HepG2 (cell line): Measurements from ENCODE around the gene EXOC6B. TPM values are rescaled to one million over a fixed set of nuclear protein-coding genes. Genes with fewer than 3 reads are reported as not detected.
A peak's percentile ranks its signal among the peaks of the same experiment; 100 is the strongest.

Experiments used
- ARHGAP35 ChIP-seq: sonication (generic); formaldehyde crosslinking; IDR thresholded peaks from 2 replicates; pipeline ENCODE4 v1.9.0; 2022; ENCODE audit warnings: mild to moderate bottlenecking, inconsistent platforms, moderate library complexity, missing genetic modification reagents, borderline replicate concordance
- BRCA1 ChIP-seq: sonication (generic); formaldehyde crosslinking; IDR thresholded peaks from 2 replicates; pipeline ENCODE4 v1.4.0; 2020; ENCODE audit warnings: missing genetic modification reagents
- CBX2 ChIP-seq, 2 experiments: fragments of 200-600 bp in 1 of 2; sonication (generic); formaldehyde crosslinking in 1 of 2; IDR thresholded peaks; 2 replicates each; pipeline versions ENCODE4 v1.7.0 to v1.8.1; 2018 to 2022; ENCODE audit warnings: low read depth in 2 of 2, low read length in 1 of 2, mild to moderate bottlenecking in 1 of 2, missing genetic modification reagents in 1 of 2
- CHCHD3 ChIP-seq: sonication (generic); formaldehyde crosslinking; IDR thresholded peaks from 2 replicates; pipeline ENCODE4 v1.8.0; 2022; ENCODE audit warnings: mild to moderate bottlenecking, missing genetic modification reagents, moderate library complexity
- CTCF ChIP-seq: sonication (generic); formaldehyde crosslinking; IDR thresholded peaks from 2 replicates; pipeline ENCODE4 v1.5.0; 2020; ENCODE audit warnings: mild to moderate bottlenecking, missing genetic modification reagents, moderate library complexity
- ELF3 ChIP-seq: IDR thresholded peaks from 2 replicates; pipeline ENCODE4 v1.6.1; 2016; ENCODE audit warnings: missing genetic modification reagents, missing compliant biosample characterization
- EP300 ChIP-seq, 3 experiments: sonication (generic) in 1 of 3; formaldehyde crosslinking in 1 of 3; IDR thresholded peaks; 2 replicates each; pipeline versions ENCODE4 v1.5.1 to v1.6.1; 2011 to 2020; ENCODE audit warnings: low read depth in 2 of 3, low read length in 2 of 3, borderline replicate concordance in 1 of 3, improper control_type of control experiment in 1 of 3, mild to moderate bottlenecking in 1 of 3, missing genetic modification reagents in 1 of 3, moderate library complexity in 1 of 3
- ETV5 ChIP-seq: IDR thresholded peaks from 2 replicates; pipeline ENCODE4 v1.6.1; 2018; ENCODE audit warnings: missing biosample characterization, missing genetic modification reagents, inconsistent platforms, borderline replicate concordance
- FOXA1 ChIP-seq, 2 experiments: fragments of 450-650 bp in 1 of 2; sonication (generic) in 1 of 2; formaldehyde crosslinking in 1 of 2; IDR thresholded peaks; 2 replicates each; pipeline versions ENCODE4 v1.4.0 to v1.6.1; 2016 to 2020; ENCODE audit warnings: missing genetic modification reagents in 1 of 2
- KLF12 ChIP-seq: sonication (generic); formaldehyde crosslinking; IDR thresholded peaks from 2 replicates; pipeline ENCODE4 v1.4.0; 2020; ENCODE audit warnings: missing genetic modification reagents, borderline replicate concordance
- PHF21A ChIP-seq: sonication (generic); formaldehyde crosslinking; IDR thresholded peaks from 2 replicates; pipeline ENCODE4 v1.5.0; 2020; ENCODE audit warnings: mild to moderate bottlenecking, missing genetic modification reagents
- POLR2G ChIP-seq: fragments of 200-400 bp; formaldehyde crosslinking; IDR thresholded peaks from 2 replicates; pipeline ENCODE4 v1.6.1; 2018; ENCODE audit warnings: mild to moderate bottlenecking, low read depth, low read length, moderate library complexity
- TGIF2 ChIP-seq: IDR thresholded peaks from 2 replicates; pipeline ENCODE4 v1.6.1; 2016; ENCODE audit warnings: control low read depth, missing compliant biosample characterization
- XRCC5 ChIP-seq: fragments of 200-400 bp; formaldehyde crosslinking; optimal IDR thresholded peaks from 2 replicates; pipeline ENCODE3; 2017; ENCODE audit warnings: mild to moderate bottlenecking, low read length
- YY1 ChIP-seq: IDR thresholded peaks from 2 replicates; pipeline ENCODE4 v1.6.1; 2011; ENCODE audit warnings: low read length, low read depth, moderate library complexity, mild to moderate bottlenecking; ENCODE audit not compliant: insufficient read depth, insufficient replicate concordance
- ZFP1 ChIP-seq: IDR thresholded peaks from 2 replicates; pipeline ENCODE4 v1.6.1; 2016
- ZFX ChIP-seq: sonication (generic); formaldehyde crosslinking; IDR thresholded peaks from 2 replicates; pipeline ENCODE4 v1.4.0; 2020; ENCODE audit warnings: mild to moderate bottlenecking, low read depth, missing genetic modification reagents, moderate library complexity
- ZMYM4 ChIP-seq: sonication (generic); formaldehyde crosslinking; IDR thresholded peaks from 2 replicates; pipeline ENCODE4 v1.8.1; 2023; ENCODE audit warnings: mild to moderate bottlenecking, missing genetic modification reagents
- ZNF12 ChIP-seq: sonication (generic); formaldehyde crosslinking; IDR thresholded peaks from 2 replicates; pipeline ENCODE4 v1.5.0; 2020; ENCODE audit warnings: missing genetic modification reagents
- ZNF337 ChIP-seq: sonication (generic); formaldehyde crosslinking; IDR thresholded peaks from 2 replicates; pipeline ENCODE4 v1.5.1; 2020; ENCODE audit warnings: missing genetic modification reagents, low read depth, mild to moderate bottlenecking, borderline replicate concordance
- ZNF350 ChIP-seq: sonication (generic); formaldehyde crosslinking; IDR thresholded peaks from 2 replicates; pipeline ENCODE4 v1.4.0; 2020; ENCODE audit warnings: mild to moderate bottlenecking, low read depth, missing genetic modification reagents, borderline replicate concordance
- ZNF430 ChIP-seq: sonication (generic); formaldehyde crosslinking; IDR thresholded peaks from 2 replicates; pipeline ENCODE4 v1.9.0; 2021; ENCODE audit warnings: mild to moderate bottlenecking, missing genetic modification reagents
- polyA plus RNA-seq, 8 experiments: library from polyadenylated mRNA; depleted of rRNA in 3 of 8; stranded (reverse) in 7 of 8; unstranded in 1 of 8; fragments of >200 nt; fragmentation: Illumina TruSeq in 4 of 8; extraction: Trizol in 4 of 8; gene quantifications; 2 replicates each; pipeline versions ENCODE4 v1.2.1 to v1.2.3, GENCODE V29; 2011 to 2016; ENCODE audit warnings: low read depth in 4 of 8, missing spikeins in 1 of 8, mixed read lengths in 1 of 8; ENCODE audit not compliant: insufficient read depth in 1 of 8
- total RNA-seq, 5 experiments: library from RNA; depleted of rRNA; stranded (reverse); fragments of >200 nt; fragmentation: Illumina TruSeq; extraction: Trizol; gene quantifications; 2 replicates each; pipeline ENCODE4 v1.2.3, GENCODE V29; 2016; ENCODE audit warnings: low read depth in 1 of 5
- TF ChIP-seq, protein P1 (sequence below): IDR thresholded peaks from 2 replicates; pipeline ENCODE4 v1.6.1; 2016; ENCODE audit warnings: low read depth, control low read depth
- TF ChIP-seq, protein P2 (sequence below): sonication (generic); formaldehyde crosslinking; IDR thresholded peaks from 2 replicates; pipeline ENCODE4 v1.5.1; 2020; ENCODE audit warnings: missing genetic modification reagents, mild to moderate bottlenecking, borderline replicate concordance
- TF ChIP-seq, protein P3 (sequence below): sonication (generic); formaldehyde crosslinking; IDR thresholded peaks from 2 replicates; pipeline ENCODE4 v1.8.0; 2022; ENCODE audit warnings: missing genetic modification reagents, mild to moderate bottlenecking, borderline replicate concordance

Gene EXOC6B
- total and polyA plus RNA-seq, 2 of the 13 experiments (the other 11 are each of a cell fraction or from before 2014, with no cell fraction given), result 9.1 to 15.9 TPM

GRCh38 chr2:72150157-72150860 lies 675.5 kb downstream of the EXOC6B start (continued):
- 0 out of 2 replicates have a peak, but pooled peaks have one; percentile 27 for TF ChIP-seq ZNF430 (CRISPR knock-in tag)
- TF ChIP-seq XRCC5, result peak; percentile 34
- no peak for TF ChIP-seq ELF3 (CRISPR knock-in tag)
- TF ChIP-seq ZNF337 (CRISPR knock-in tag), result no peak
- TF ChIP-seq YY1, result no peak
- TF ChIP-seq EP300 (IDR thresholded peaks at IDR 0.05; ENCODE audit: low read depth in 2 of 2, low read length in 2 of 2), result no peak
- no peak for TF ChIP-seq EP300 (CRISPR knock-in tag; IDR thresholded peaks at IDR 0.05; ENCODE audit: borderline replicate concordance)
- TF ChIP-seq ZNF12 (CRISPR knock-in tag), result no peak
- TF ChIP-seq CHCHD3 (CRISPR knock-in tag), result no peak
- TF ChIP-seq ZFX (CRISPR knock-in tag), result no peak
- no peak for TF ChIP-seq ZFP1 (CRISPR knock-in tag)
- no peak for TF ChIP-seq BRCA1 (CRISPR knock-in tag)
- TF ChIP-seq, protein P1, sequence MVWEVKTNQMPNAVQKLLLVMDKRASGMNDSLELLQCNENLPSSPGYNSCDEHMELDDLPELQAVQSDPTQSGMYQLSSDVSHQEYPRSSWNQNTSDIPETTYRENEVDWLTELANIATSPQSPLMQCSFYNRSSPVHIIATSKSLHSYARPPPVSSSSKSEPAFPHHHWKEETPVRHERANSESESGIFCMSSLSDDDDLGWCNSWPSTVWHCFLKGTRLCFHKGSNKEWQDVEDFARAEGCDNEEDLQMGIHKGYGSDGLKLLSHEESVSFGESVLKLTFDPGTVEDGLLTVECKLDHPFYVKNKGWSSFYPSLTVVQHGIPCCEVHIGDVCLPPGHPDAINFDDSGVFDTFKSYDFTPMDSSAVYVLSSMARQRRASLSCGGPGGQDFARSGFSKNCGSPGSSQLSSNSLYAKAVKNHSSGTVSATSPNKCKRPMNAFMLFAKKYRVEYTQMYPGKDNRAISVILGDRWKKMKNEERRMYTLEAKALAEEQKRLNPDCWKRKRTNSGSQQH, result no peak
- TF ChIP-seq PHF21A (CRISPR knock-in tag), result no peak
- TF ChIP-seq ZMYM4 (CRISPR knock-in tag), result no peak
- no peak for TF ChIP-seq POLR2G
- TF ChIP-seq ZNF350 (CRISPR knock-in tag), result peak; percentile 27; the same call in 1 of the 2 replicates
- TF ChIP-seq CBX2 (IDR thresholded peaks at IDR 0.05; ENCODE audit: low read depth, low read length), result no peak
- TF ChIP-seq CBX2 (CRISPR knock-in tag; IDR thresholded peaks at IDR 0.05; ENCODE audit: low read depth), result no peak
- TF ChIP-seq ETV5 (CRISPR knock-in tag), result peak; percentile 12; the same call in 1 of the 2 replicates
- TF ChIP-seq, protein P2, sequence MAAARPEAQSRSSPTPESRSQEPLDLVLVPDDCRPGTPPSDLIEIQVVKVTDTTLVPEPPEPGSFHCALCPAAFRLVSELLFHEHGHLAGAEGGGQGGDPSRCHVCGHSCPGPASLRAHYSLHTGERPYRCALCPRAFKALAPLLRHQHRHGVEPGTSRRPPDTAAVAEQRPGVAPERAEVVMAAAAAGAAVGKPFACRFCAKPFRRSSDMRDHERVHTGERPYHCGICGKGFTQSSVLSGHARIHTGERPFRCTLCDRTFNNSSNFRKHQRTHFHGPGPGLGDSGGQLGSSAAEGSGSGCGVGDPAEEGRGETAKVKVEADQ, result no peak
- TF ChIP-seq CTCF (CRISPR knock-in tag), result peak; percentile 97
- TF ChIP-seq, protein P3, sequence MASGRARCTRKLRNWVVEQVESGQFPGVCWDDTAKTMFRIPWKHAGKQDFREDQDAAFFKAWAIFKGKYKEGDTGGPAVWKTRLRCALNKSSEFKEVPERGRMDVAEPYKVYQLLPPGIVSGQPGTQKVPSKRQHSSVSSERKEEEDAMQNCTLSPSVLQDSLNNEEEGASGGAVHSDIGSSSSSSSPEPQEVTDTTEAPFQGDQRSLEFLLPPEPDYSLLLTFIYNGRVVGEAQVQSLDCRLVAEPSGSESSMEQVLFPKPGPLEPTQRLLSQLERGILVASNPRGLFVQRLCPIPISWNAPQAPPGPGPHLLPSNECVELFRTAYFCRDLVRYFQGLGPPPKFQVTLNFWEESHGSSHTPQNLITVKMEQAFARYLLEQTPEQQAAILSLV, result no peak
- TF ChIP-seq ARHGAP35, result no peak
- no peak for TF ChIP-seq FOXA1 (IDR thresholded peaks at IDR 0.05)
- TF ChIP-seq FOXA1 (CRISPR knock-in tag; IDR thresholded peaks at IDR 0.05), result no peak
- no peak for TF ChIP-seq KLF12 (CRISPR knock-in tag)
- no peak for TF ChIP-seq TGIF2 (CRISPR knock-in tag)
